ENCODE results near the gene C1QBP.
A peak's percentile ranks its signal among the peaks of the same experiment; 100 is the strongest.
"Not testable (repeated sequence)": the region's sequence is repeated elsewhere in the genome, so short reads cannot be mapped to it uniquely, and the experiment has no call there.

Gene C1QBP, protein sequence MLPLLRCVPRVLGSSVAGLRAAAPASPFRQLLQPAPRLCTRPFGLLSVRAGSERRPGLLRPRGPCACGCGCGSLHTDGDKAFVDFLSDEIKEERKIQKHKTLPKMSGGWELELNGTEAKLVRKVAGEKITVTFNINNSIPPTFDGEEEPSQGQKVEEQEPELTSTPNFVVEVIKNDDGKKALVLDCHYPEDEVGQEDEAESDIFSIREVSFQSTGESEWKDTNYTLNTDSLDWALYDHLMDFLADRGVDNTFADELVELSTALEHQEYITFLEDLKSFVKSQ

DNA sequence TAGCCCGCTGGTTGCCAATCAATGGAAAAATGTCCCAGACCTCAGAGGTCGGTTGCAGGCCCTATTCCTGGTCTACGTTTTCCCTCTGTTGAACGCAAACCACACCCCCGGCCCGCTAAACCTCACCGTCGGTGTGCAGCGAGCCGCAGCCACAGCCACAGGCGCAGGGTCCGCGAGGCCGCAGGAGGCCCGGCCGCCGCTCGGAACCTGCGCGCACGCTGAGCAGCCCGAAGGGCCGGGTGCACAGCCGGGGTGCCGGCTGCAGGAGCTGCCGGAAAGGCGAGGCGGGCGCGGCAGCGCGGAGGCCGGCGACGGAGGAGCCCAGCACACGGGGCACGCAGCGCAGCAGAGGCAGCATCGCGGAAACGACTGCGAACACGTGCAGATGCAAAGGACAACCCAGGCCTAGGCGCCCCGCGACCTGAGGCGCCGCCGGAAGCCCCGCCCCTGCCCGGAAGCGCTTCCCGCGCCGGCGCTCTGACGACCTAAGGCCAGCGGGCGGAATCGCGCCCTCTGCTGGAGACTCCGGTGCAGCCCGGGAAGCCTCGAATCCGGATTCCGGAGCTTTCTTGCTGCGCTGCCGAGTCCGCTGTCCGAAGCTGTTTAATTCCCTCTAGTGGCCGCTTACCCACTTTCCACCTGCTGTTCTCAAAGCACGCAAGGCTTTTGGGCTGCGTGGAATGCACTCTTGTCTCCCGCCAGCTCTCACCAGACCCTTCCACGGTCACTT is at the start of gene C1QBP:
Gene C1QBP (minus strand): TSS at position 440 of the 730 bp plus-strand sequence. CDS start 82 bp downstream, at position 358.
- DNase-seq: peak; percentile 94

- DNase-seq: no peak
Measured at GRCh38 chr17:5488752-5489151, 49.8 kb upstream of the C1QBP start.

- peak; percentile 98 for DNase-seq
Measured at GRCh38 chr17:5486206-5487124, 47.5 kb upstream of the C1QBP start, which contains the start of gene MIS12. Gene MIS12 (plus strand): TSS chr17:5486566. CDS start chr17:5488863, 2,297 bp downstream.

DNA sequence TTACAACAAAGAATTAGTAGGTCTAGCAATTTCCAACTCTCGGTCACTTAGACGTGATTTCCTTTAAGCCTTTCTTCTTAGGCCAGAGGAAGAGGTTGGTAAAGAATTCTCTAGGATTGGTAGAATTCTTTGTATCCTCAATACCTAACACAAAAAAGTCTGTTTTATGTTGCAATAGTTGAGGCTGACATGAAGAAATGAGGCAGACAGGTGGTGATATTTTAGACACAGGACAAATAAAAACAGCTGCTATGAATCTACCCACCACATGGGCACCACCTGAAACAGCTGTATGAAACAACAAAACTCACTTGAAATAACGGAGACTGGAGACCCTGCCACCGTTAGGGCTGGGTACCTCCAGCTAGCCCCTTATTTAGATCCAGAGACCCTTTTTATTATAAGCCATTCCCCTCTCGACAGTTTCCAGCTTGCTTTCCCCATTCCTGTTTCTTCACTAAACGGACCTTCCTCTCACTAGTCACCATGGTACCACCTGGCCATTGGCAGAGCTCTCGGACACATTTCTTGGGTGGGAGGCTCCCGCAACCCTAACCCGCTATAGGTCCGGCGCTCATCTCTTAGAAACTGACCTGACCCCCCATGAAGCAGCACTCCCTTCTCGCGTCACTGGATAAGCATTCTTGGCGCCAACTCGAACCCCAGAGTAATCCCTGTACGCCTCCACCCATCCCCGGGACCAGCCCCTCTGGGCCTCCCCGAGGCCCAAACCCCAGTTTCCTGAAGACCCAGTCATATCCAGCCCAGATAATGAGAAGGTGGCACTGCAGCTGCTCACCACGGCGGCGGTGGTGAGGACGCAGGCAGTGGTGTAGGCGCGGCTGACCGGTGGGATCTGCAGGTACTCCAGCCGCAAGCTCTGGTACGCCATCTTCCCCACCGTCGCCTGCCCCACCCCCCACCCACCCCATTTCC is 46.6 kb upstream of the C1QBP start, which contains the start of gene DERL2:
Gene DERL2 (minus strand): TSS at position 909 of the 936 bp plus-strand sequence. CDS start 17 bp downstream, at position 892.
- DNase-seq: no peak

- no peak for DNase-seq
Measured at GRCh38 chr17:5481451-5481850, 42.5 kb upstream of the C1QBP start.

- no peak for DNase-seq
Measured at GRCh38 chr17:5480962-5481361, 42.0 kb upstream of the C1QBP start.

DNA sequence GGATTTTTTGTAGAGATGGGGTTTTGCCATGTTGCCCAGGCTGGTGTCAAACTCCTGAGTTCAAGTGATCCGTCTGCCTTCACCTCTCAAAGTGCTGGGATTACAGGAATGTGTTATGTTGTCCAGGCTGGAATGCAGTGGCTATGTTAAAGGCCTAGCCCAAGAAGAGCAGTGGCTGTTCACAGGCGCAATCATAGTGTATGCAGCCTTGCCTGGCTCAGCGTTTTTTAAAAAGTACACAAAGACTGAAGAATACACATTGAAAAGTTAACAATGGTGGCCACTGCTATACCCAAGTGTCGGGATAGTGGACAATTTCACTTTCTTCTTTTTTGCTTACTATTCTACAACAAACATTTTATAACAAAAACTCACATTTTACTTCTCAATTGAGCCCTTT is 40.0 kb upstream of the C1QBP start:
- no peak for DNase-seq

DNA sequence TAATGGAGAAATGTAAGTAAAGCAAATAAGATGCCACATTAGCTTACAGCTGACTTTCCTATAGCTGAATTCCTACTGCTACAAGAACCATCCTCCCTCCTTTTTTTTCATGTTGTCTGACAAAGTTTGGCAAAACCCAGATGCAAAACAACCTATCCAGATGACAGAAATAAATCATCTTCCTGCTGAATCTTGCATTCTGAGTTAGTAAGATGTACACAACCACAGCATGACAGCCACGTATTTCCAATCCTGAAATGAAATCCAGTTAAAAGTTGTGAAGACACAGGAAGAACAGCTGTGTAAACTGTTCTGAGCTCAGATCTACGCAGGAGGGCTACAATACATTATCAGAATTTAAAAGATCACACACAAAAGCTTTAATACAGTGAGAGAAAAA is 35.0 kb upstream of the C1QBP start:
- no peak for DNase-seq

DNA sequence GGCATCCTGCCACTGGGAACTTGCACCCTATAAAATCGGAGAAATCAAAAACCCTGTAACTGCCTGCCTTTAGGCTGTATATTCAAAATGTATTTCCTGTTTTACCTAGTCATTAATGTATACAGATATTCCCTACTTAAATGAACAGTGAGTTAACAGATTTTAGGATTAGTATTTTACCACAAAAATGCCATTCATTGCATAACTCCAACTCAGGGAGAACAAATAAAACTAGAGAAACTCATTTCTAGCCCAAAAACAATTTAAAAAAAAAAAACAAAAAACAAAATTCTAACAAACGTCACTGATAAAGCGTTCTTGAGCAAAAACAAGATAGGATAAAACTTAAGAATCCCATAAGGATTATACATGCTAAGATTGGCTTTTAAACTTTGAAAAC is 33.6 kb upstream of the C1QBP start:
- no peak for DNase-seq

DNA sequence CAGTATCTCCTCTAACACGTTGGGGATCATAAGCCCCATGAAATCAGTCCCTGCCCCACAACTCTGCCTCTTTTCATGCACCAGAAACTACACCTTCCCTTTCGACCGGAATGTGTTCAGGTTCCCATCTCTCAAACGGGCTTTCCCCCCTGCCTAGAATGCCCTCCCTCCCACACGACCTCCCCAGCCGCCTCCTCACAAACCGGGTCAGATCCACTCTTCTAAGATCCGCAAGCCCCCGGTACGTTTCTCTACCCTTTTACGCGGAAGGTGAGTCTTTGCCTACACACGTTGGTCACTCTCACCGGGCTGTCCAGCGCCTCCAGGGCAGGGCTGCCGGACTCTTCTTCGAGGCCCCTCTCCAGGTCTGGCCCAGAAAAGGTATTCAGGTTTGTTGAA is 29.1 kb upstream of the C1QBP start:
- no peak for DNase-seq

GRCh38 chr17:5467416-5467815 is 28.5 kb upstream of the C1QBP start:
- no peak for DNase-seq

DNA sequence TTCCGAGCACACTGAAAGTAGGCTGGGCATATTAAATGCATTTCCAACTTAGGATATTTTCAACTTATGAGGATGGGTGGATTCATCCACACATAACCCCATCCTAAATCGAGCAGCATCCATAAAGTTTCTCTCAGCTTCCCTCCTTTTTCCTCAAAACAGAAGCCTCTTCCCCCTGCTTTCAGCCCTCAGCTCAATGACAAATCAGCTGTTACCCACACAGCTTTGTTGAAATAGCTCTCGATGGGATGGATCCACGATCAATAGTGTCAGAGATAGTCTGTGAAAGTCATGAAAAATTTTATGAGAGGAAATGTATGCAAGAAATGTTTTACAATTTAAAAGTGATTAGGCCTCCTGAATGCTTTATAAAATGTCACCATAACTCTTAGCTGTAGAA is 27.3 kb upstream of the C1QBP start:
- DNase-seq: no peak

DNA sequence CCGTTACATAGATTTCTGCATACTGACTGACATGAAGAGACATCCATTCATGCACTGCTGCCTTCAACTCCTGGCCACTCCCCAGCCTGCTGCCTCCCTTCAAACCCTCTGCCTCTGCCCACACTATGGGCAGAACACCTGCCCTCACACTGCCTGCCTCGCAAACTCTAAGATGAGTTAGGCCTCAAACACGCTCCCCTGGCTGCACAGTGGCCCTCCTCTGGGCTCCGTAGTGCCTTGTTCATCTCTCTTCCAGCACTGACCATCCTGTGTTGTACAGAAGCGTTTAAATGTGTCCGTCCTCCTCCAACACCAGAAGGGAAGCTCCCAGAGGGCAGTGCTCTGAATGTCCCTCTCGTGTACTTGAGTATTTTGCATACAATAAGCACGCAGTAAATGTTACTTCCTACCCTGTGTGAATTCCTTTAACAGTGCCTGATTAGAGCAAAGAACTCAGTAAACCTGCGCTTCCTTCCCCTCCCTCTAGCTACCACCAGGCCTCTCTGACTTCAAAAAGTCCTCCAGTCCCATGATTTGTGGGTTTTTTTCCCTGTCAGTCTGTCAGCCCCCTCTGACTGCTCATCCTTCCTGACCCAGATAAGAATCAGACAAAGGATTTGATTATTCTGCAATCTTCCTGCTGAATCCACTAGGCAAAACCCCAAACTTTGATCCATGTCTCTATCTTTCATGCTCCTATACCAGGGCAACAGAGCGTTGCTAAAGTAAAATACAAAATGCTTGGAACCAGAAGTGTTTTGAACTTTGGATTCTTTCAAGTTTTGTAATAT is 26.0 kb upstream of the C1QBP start:
- no peak for DNase-seq

DNA sequence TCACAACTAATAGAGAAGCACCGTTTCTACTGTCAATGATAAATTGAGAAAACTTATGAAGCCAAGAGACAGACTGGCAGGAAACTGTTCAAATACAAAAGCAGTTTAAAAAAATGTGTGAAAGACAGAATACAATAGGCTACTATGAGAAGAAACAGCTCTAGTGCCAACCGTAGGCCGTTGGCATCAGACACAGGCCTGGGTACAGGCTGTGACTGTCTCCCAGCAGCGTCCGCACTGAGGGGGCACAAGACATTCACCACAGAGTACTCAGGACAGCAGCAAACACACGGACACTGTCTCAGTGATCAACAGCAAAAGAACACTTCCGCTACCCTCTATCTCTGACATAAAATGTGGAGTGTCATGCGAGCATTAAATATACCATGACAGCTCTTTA is 7.8 kb upstream of the C1QBP start:
- no peak for DNase-seq

GRCh38 chr17:5444209-5444608 is 5.3 kb upstream of the C1QBP start:
- no peak for DNase-seq

- DNase-seq: no peak
Measured at GRCh38 chr17:5443728-5444127, 4.8 kb upstream of the C1QBP start.

DNA sequence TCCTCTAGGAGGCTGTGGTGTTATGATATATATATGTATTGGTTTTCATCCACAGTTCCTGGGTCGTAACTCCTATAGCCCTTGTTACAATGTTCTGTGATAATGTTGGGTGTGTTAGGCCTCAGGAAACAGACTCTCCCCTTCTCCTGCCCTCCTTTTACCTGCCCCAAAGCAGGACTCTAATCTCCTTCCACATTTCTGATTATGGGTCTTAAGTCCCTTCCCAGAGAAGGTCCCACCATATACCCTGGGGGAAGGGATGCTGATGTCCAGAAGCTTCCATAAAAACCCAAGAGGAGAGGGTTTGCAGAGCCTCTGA is 450 bp upstream of the C1QBP start:
- DNase-seq: no peak

GRCh38 chr17:5437721-5438317 is 1.1 kb downstream of the C1QBP start:
- DNase-seq: no peak

DNA sequence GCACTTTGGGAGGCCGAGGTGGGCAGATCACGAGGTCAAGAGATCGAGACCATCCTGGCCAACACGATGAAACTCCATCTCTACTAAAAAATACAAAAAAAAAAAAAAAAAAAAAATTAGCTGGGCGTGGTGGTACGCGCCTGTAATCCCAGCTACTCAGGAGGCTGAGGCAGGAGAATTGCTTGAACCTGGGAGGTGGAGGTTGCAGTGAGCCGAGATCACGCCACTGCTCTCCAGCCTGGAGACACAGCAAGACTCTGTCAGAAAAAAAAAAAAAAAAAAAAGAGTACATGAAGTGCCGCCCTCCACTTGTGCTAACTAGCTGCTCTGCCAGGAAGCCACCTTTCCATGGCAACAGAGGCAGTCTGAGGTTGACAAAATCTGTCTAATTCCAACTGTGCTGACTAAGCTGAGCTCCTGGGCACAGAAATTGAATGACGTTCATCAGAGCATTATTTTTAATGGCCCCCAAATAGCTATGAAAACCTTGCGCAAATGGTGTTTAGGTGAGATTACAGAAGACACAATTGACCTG is 3.1 kb downstream of the C1QBP start:
- DNase-seq: not testable (repeated sequence)

- DNase-seq: no peak
Measured at GRCh38 chr17:5434984-5435383, 4.0 kb downstream of the C1QBP start.

Data from CD4-positive, alpha-beta T cell treated with Interleukin-10 for 1 hour (primary cell).